Measurements from ENCODE around the gene ZNF727.
"Not testable (repeated sequence)": the region's sequence is repeated elsewhere in the genome, so short reads cannot be mapped to it uniquely, and the experiment has no call there.

The ZNF727 gene

DNA sequence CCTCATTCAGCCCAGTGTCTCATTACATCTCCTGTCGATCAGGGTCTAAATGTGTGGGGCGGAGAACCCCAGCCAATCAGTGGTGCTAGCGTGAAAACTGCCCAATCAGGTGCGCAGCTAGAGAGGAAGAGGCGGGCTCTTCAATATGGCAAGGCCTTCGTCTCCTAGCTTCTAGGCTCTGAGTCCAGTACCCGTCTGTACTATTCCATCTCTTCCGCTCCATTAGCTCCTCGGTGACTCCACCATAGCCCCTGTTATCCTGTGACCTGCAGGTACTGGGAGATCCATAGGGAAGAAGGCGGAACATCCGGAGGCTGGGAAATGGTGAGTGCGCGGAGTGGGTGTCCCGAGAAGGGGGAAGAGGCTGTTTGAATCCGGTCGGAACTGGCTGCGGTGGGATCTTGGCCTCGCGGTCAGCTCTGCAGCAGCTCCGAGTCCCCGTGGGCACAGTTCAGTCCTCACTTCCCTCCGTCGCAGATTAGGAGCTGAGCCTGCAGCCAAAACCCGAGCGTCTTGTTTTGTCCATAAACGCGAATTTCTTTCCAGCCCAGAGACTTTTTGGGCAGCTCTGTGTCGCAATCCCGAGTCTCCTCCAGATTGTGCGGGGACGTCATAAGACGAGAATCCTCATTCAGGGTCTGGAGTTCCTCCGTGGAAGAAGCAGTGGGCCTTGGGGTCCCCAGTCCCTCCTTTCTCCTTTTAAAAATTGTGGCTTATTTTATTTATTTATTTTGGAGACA, at the start of gene ZNF727:
Gene ZNF727 (plus strand): TSS at position 134 of the 740 bp plus-strand sequence. CDS start 188 bp downstream, at position 322.
- DNase-seq (ENCODE audit: low read depth in 1 of 2, low spot score in 1 of 2): peak in 1 of 2 donors; percentile 10

DNA sequence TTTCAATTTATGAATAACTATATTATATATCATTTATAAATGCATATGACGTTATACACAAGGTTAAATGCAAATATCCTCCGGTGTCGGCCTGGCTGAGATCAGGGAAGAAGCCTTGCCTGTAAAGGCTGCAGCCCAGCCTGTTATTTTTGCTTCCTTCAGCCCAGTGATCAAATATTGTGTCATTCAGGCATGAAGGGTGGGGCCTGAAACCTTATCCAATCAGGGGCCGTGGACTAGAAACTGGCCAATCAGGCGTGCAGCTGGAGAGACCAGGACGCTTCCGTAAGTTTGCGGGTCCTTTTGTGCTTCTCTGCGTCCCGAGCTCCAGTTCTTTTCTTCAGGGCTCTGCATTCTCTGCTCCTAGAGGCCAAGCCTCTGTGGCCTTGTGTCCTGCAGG, 46.7 kb upstream of the ZNF727 start, which contains the start of gene ZNF722:
Gene ZNF722 (plus strand): TSS at position 301 of the 400 bp plus-strand sequence. CDS start 113 bp downstream, outside the sequence.
- DNase-seq (ENCODE audit: low read depth in 1 of 2, low spot score in 1 of 2): no peak

DNA sequence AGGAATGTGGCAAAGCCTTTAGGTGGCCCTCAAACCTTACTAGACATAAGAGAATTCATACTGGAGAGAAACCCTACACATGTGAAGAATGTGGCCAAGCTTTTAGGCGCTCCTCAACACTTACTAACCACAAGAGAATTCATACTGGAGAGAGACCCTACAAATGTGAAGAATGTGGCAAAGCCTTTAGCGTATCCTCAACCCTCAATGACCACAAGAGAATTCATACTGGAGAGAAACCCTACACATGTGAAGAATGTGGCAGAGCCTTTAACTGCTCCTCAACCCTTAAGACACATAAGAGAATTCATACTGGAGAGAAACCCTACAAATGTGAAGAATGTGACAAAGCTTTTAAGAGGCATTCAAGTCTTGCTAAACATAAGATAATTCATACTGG, 29.7 kb upstream of the ZNF727 start:
- not testable (repeated sequence) for DNase-seq (ENCODE audit: low read depth in 1 of 2, low spot score in 1 of 2)

DNA sequence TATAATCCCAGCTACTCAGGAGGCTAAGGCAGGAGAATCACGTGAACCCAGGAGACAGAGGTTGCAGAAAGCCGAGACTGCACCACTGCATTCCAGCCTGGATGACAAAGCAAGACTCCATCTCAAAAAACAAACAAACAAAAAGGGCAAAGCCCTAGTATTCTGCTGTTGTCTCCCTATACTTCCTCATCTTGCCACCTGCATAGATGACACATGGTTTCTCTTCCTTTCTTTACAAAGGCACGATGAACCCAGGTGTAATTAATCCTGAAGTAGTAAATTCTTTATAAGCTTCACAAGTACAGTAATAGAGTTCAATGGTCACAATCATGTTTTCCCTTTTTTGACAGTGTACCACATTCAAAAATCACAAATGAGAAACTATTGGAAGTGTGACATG, 9.8 kb upstream of the ZNF727 start:
- DNase-seq (ENCODE audit: low read depth in 1 of 2, low spot score in 1 of 2): no peak

DNA sequence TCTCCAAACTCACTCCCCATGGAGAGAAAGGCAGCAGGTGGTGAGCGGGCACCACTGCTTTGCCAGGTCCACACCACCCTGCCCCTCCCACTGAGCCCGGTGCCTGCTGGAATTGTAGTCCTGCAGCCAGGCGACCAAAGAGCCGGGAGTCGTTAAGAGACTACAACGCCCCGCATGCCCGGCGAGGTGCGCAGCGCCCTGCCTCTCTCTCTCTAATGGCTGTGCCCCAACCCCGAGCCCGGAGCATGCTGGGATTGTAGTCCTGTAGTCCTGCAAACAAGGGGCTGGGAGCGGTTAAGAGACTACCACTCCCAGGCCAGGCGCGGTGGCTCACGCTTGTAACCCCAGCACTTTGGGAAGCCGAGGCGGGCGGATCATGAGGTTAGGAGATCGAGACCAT, 8.1 kb upstream of the ZNF727 start:
- no peak for DNase-seq (ENCODE audit: low read depth in 1 of 2, low spot score in 1 of 2)

DNA sequence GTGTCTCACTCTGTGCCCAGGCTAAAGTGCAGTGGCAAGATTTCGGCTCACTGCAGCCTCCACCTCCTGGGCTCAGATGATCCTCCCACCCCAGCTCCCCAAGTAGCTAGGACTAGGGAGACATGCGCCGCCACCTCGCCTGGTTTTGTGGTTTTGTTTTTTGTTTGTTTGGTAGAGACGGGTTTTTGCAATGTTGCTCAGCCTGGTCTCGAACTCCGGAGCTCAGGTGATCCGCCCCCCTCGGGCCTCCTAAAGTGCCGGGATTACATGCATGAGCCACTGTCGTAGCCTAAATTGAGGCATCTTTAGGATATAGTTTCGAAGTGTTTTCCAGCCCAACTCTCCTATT, 781 bp downstream of the ZNF727 start:
- DNase-seq (ENCODE audit: low read depth in 1 of 2, low spot score in 1 of 2): no peak

DNA sequence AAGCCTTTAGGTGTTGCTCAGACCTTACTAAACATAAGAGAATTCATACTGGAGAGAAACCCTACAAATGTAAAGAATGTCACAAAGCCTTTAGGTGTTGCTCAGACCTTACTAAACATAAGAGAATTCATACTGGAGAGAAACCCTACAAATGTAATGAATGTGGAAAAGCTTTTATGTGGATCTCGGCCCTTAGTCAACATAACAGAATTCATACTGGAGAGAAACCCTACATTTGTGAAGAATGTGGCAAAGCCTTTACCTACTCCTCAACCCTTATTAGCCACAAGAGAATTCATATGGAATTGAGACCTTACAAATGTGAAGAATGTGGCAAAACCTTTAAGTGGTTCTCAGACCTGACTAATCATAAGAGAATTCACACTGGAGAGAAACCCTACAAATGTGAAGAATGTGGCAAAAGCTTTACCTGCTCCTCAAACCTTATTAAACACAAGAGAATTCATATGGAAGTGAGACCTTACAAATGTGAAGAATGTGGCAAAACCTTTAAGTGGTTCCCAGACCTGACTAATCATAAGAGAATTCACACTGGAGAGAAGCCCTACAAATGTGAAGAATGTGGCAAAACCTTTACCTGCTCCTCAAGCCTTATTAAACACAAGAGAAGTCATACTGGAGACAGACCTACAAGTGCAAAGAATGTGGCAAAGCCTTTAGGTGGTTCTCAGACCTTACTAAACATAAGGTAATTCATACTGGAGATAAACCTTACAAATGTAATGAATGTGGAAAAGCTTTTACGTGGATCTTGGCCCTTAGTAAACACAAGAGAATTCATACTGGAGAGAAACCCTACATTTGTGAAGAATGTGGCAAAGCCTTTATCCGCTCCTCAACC, 32.8 kb downstream of the ZNF727 start:
- not testable (repeated sequence) for DNase-seq (ENCODE audit: low read depth in 1 of 2, low spot score in 1 of 2)

DNA sequence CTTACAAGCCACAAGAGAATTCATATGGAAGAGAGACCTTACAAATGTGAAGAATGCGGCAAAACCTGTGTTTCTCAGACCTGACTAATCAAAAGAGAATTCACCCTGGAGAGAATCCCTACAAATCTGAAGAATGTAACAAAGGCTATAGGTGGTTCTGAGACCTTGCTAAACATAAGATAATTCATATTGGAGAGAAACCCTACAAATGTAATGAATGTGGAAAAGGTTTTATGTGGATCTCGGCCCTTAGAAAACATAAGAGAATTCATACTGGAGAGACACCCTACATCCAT, 33.4 kb downstream of the ZNF727 start:
- no peak for DNase-seq (ENCODE audit: low read depth in 1 of 2, low spot score in 1 of 2)

DNA sequence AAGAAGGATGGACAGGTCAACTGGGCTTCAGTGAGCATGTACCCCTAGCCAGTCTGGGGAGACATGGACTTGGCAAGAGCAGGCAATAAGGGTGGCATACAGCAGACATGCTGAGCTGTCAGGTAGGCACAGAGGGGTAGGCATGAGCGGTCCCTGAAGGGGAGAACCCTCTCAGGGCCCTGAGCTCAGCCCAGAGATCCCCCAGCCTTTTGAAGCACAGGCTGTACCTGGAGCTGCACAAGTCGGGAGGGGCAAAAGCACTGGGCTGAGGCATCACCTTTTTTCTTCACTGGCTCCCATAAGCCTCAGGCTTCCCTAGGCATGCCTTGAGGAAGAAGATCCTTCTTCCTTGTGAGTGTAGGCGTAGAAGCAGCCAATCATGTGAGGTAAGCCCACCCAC, 42.3 kb downstream of the ZNF727 start:
- no peak for DNase-seq (ENCODE audit: low read depth in 1 of 2, low spot score in 1 of 2)

DNA sequence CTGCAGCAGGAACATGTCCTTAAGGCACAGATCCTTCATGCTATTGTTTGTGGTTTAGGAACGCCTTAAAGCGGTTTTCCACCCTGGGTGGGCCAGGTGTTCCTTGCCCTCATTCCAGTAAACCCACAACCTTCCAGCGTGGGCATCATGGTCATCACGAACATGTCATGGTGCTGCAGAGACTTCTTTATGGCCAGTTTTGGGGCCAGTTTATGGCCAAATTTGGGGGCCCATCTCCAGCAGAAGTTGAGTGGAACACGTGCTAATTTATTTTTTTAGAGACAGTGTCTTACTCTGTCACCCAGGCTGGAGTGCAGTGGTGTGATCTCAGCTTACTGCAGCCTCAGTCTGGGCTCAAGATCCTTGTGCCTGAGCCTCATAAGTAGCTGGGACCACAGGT, 43.6 kb downstream of the ZNF727 start:
- not testable (repeated sequence) for DNase-seq (ENCODE audit: low read depth in 1 of 2, low spot score in 1 of 2)
